HEK293 (cell line): ENCODE results near the gene ITGB3.

Source experiments
- MEIS1 ChIP-seq: sonication (generic); formaldehyde crosslinking; IDR thresholded peaks from 2 replicates; pipeline ENCODE4 v1.8.1; 2022; ENCODE audit warnings: missing genetic modification reagents, mild to moderate bottlenecking, borderline replicate concordance
- MZF1 ChIP-seq: fragments of 450-650 bp; formaldehyde crosslinking; IDR thresholded peaks from 2 replicates; pipeline ENCODE4 v1.5.1; 2017; ENCODE audit warnings: missing biosample characterization, missing genetic modification characterization, borderline replicate concordance
- PATZ1 ChIP-seq: fragments of 450-650 bp; formaldehyde crosslinking; IDR thresholded peaks from 2 replicates; pipeline ENCODE4 v1.5.1; 2016; ENCODE audit warnings: missing biosample characterization, missing genetic modification characterization
- PBX3 ChIP-seq: sonication (generic); formaldehyde crosslinking; IDR thresholded peaks from 2 replicates; pipeline ENCODE4 v1.8.1; 2022; ENCODE audit warnings: mild to moderate bottlenecking, moderate library complexity, missing genetic modification reagents
- PRDM10 ChIP-seq: fragments of 450-650 bp; formaldehyde crosslinking; IDR thresholded peaks from 2 replicates; pipeline ENCODE4 v1.5.1; 2016; ENCODE audit warnings: missing biosample characterization, missing genetic modification characterization
- PRDM6 ChIP-seq: fragments of 450-650 bp; formaldehyde crosslinking; IDR thresholded peaks from 2 replicates; pipeline ENCODE4 v1.5.1; 2017; ENCODE audit warnings: missing biosample characterization, missing genetic modification characterization
- SP2 ChIP-seq: fragments of 450-650 bp; formaldehyde crosslinking; IDR thresholded peaks from 2 replicates; pipeline ENCODE4 v1.5.1; 2016; ENCODE audit warnings: missing biosample characterization, missing genetic modification characterization
- ZBTB17 ChIP-seq: fragments of 450-650 bp; formaldehyde crosslinking; IDR thresholded peaks from 2 replicates; pipeline ENCODE4 v1.5.1; 2016; ENCODE audit warnings: missing biosample characterization, missing genetic modification characterization
- ZBTB48 ChIP-seq: fragments of 450-650 bp; formaldehyde crosslinking; IDR thresholded peaks from 2 replicates; pipeline ENCODE4 v1.5.1; 2016; ENCODE audit warnings: missing biosample characterization, missing genetic modification characterization
- ZEB2 ChIP-seq: fragments of 450-650 bp; formaldehyde crosslinking; IDR thresholded peaks from 2 replicates; pipeline ENCODE4 v1.5.1; 2016; ENCODE audit warnings: missing biosample characterization, missing genetic modification characterization
- ZFP69B ChIP-seq: fragments of 450-650 bp; formaldehyde crosslinking; IDR thresholded peaks from 2 replicates; pipeline ENCODE4 v1.5.1; 2016; ENCODE audit warnings: missing biosample characterization, missing genetic modification characterization
- ZNF202 ChIP-seq: fragments of 450-650 bp; formaldehyde crosslinking; IDR thresholded peaks from 2 replicates; pipeline ENCODE4 v1.5.1; 2016; ENCODE audit warnings: missing biosample characterization, missing genetic modification characterization, borderline replicate concordance
- ZNF211 ChIP-seq: fragments of 450-650 bp; formaldehyde crosslinking; IDR thresholded peaks from 2 replicates; pipeline ENCODE4 v1.5.1; 2016; ENCODE audit warnings: low read depth, missing biosample characterization, missing genetic modification characterization
- ZNF214 ChIP-seq: fragments of 450-650 bp; formaldehyde crosslinking; IDR thresholded peaks from 2 replicates; pipeline ENCODE4 v1.5.1; 2017; ENCODE audit warnings: missing biosample characterization, mild to moderate bottlenecking, missing genetic modification characterization, borderline replicate concordance
- ZNF639 ChIP-seq: fragments of 450-650 bp; formaldehyde crosslinking; IDR thresholded peaks from 2 replicates; pipeline ENCODE4 v1.5.1; 2016; ENCODE audit warnings: missing biosample characterization, missing genetic modification characterization
- ZNF654 ChIP-seq: fragments of 450-650 bp; formaldehyde crosslinking; IDR thresholded peaks from 2 replicates; pipeline ENCODE4 v1.5.1; 2016; ENCODE audit warnings: low read depth, missing biosample characterization, missing genetic modification characterization
- ZNF660 ChIP-seq: fragments of 450-650 bp; IDR thresholded peaks from 2 replicates; pipeline ENCODE4 v1.5.1; 2018; ENCODE audit warnings: missing biosample characterization, mild to moderate bottlenecking, missing genetic modification characterization
- ZNF692 ChIP-seq: fragments of 450-650 bp; formaldehyde crosslinking; IDR thresholded peaks from 2 replicates; pipeline ENCODE4 v1.5.1; 2016; ENCODE audit warnings: missing biosample characterization, missing genetic modification characterization
- ZNF707 ChIP-seq: fragments of 450-650 bp; formaldehyde crosslinking; IDR thresholded peaks from 2 replicates; pipeline ENCODE4 v1.5.1; 2016; ENCODE audit warnings: missing biosample characterization, missing genetic modification characterization
- ZNF776 ChIP-seq: fragments of 450-650 bp; formaldehyde crosslinking; IDR thresholded peaks from 2 replicates; pipeline ENCODE4 v1.5.0; 2017; ENCODE audit warnings: missing biosample characterization, missing genetic modification characterization, borderline replicate concordance
- ZSCAN23 ChIP-seq: fragments of 450-650 bp; formaldehyde crosslinking; IDR thresholded peaks from 2 replicates; pipeline ENCODE4 v1.5.1; 2016; ENCODE audit warnings: missing biosample characterization, missing genetic modification characterization
- TF ChIP-seq, protein P1 (sequence below): fragments of 450-650 bp; formaldehyde crosslinking; IDR thresholded peaks from 2 replicates; pipeline ENCODE4 v1.5.1; 2017; ENCODE audit warnings: missing biosample characterization, missing genetic modification characterization
- TF ChIP-seq, protein P2 (sequence below): fragments of 450-650 bp; formaldehyde crosslinking; IDR thresholded peaks from 2 replicates; pipeline ENCODE4 v1.5.1; 2016; ENCODE audit warnings: missing biosample characterization, missing genetic modification characterization

The ITGB3 gene

DNA sequence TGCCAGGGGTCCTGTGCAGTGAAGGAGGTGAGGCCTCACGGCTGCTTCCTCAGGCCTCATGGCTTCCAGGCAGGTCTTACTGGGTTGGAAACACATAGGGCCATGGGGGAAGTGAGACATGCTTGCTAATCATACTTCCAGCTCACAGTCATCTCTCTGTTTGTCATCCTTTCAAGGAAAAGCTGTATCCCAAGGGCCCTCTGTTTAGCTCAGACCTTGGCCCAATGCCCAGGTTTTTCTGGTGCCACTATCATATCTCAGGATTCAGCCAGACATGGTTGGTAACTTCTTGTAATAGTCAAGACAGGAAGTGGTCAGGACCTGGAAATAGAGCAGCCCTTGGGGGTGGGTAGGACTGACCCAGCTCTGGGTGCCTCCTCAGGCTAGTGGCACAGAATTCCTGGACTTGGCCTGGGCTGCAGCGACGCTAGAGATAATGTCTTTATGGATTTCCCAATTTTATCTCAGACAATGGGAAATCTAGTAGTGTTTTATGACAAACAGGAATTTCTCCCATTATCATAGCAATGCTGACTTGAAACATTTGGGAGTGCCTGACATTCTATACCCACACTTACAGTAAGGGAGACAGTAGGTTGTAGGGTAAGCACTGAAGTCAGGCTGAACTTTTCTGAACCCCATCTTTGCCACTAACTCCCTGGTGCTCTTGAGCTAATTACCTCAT, 13.5 kb upstream of the ITGB3 start (continued):
- TF ChIP-seq, protein P1, sequence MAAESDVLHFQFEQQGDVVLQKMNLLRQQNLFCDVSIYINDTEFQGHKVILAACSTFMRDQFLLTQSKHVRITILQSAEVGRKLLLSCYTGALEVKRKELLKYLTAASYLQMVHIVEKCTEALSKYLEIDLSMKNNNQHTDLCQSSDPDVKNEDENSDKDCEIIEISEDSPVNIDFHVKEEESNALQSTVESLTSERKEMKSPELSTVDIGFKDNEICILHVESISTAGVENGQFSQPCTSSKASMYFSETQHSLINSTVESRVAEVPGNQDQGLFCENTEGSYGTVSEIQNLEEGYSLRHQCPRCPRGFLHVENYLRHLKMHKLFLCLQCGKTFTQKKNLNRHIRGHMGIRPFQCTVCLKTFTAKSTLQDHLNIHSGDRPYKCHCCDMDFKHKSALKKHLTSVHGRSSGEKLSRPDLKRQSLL (tag by site-specific recombination), result no peak
- TF ChIP-seq PRDM6 (tag by site-specific recombination) (peak; percentile 6; the same call in 1 of the 2 replicates), PATZ1 (peak; percentile 32; the same call in 1 of the 2 replicates), ZNF707 (tag by site-specific recombination) (no peak), ZSCAN23 (no peak), ZNF660 (tag by site-specific recombination) (peak; percentile 45; the same call in 1 of the 2 replicates), ZNF692 (0 out of 2 replicates have a peak, but pooled peaks have one; percentile 34), ZNF214 (no peak), ZBTB17 (peak; percentile 80), SP2 (tag by site-specific recombination) (peak; percentile 8; the same call in 1 of the 2 replicates), ZFP69B (tag by site-specific recombination) (no peak), ZEB2 (tag by site-specific recombination) (0 out of 2 replicates have a peak, but pooled peaks have one; percentile 21), MZF1 (tag by site-specific recombination) (no peak), MEIS1 (no peak), ZBTB48 (tag by site-specific recombination) (0 out of 2 replicates have a peak, but pooled peaks have one; percentile 12), ZNF639 (tag by site-specific recombination) (no peak), PBX3 (no peak), ZNF654 (tag by site-specific recombination) (no peak), PRDM10 (tag by site-specific recombination) (peak; percentile 90), ZNF211 (no peak), ZNF202 (tag by site-specific recombination) (no peak), ZNF776 (tag by site-specific recombination) (no peak)
- TF ChIP-seq, protein P2, sequence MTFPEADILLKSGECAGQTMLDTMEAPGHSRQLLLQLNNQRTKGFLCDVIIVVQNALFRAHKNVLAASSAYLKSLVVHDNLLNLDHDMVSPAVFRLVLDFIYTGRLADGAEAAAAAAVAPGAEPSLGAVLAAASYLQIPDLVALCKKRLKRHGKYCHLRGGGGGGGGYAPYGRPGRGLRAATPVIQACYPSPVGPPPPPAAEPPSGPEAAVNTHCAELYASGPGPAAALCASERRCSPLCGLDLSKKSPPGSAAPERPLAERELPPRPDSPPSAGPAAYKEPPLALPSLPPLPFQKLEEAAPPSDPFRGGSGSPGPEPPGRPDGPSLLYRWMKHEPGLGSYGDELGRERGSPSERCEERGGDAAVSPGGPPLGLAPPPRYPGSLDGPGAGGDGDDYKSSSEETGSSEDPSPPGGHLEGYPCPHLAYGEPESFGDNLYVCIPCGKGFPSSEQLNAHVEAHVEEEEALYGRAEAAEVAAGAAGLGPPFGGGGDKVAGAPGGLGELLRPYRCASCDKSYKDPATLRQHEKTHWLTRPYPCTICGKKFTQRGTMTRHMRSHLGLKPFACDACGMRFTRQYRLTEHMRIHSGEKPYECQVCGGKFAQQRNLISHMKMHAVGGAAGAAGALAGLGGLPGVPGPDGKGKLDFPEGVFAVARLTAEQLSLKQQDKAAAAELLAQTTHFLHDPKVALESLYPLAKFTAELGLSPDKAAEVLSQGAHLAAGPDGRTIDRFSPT, result no peak
